ENCODE data around the gene TCF3. TPM values are rescaled to one million over a fixed set of nuclear protein-coding genes. Genes with fewer than 3 reads are reported as not detected.

The TCF3 gene
- total RNA-seq, 2 donors from 2014 or later, result 91.5 to 332 TPM

- WGBS, result 97% methylated on average over 4 of the region's 5 CpGs
These were observed 17.5 kb downstream of the TCF3 start for GRCh38 chr19:1634938-1635243.

DNA sequence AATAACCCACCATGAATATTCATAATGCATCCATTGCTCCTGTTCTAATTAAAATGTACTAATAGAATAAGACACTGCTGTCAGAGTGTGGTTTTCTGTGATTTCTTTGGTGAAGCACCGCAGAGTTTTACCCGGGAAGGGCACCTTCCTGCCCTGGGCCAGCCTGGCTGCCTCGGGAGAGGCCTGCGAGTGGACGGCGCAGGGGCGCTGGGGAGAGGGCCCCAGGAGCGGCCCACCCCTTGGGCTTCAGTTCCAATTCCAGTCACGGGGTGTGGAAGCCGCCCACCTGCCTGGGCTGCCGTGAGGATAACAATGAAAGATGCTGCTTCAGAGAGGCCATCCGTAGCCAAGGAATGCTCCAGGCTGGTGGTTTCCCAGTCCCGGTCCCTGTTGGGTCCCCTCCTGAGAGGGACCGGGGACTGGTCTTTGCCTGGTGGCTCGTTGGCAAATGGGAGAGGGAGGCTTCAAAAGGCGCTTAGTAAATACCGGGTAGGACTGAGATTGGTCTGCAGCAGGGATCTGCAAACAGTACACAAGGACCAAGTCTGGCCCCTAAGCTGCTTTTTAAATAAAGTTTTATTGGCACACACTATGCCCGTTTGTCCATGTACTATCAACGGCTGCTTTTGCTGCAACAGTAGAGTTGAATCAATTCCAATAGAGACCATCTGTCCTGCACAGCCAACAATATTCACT, 18.0 kb downstream of the TCF3 start:
- DNase-seq (ENCODE audit: low spot score), result no peak
- no peaks in the 10 kb centered on the region for H3K27me3 ChIP-seq (replicated peaks; ENCODE audit: insufficient read depth)
- WGBS, result 89% methylated on average over 19 of the region's 19 CpGs
- H3K4me1 ChIP-seq (replicated peaks), result no peaks in the 10 kb centered on the region
- intact Hi-C loops (cut with DNase I), result no loop called here
- no peak for TF ChIP-seq POLR2A (IDR thresholded peaks at IDR 0.05)
- TF ChIP-seq CTCF (IDR thresholded peaks at IDR 0.05), result no peak
- no peak for TF ChIP-seq POLR2AphosphoS5 (IDR thresholded peaks at IDR 0.05)
- H3K4me3 ChIP-seq, result no peak overlapping the region
- H3K27ac ChIP-seq, result no peak overlapping the region
- H3K9me3 ChIP-seq, result no peaks in the 10 kb centered on the region
- no peaks in the 10 kb centered on the region for H3K36me3 ChIP-seq

More at GRCh38 chr19:1634938-1635243, 17.5 kb downstream of the TCF3 start:
- no peak for DNase-seq (ENCODE audit: low spot score)
- Histone ChIP-seq H3K9me3 (no peaks in the 10 kb centered on the region), H3K27ac (no peak overlapping the region), H3K4me3 (no peak overlapping the region), H3K4me1 (replicated peaks) (no peaks in the 10 kb centered on the region), H3K27me3 (replicated peaks; ENCODE audit: insufficient read depth) (no peaks in the 10 kb centered on the region), H3K36me3 (no peaks in the 10 kb centered on the region)
- no peak for TF ChIP-seq CTCF (IDR thresholded peaks at IDR 0.05)
- TF ChIP-seq POLR2A (IDR thresholded peaks at IDR 0.05), result no peak
- TF ChIP-seq POLR2AphosphoS5 (IDR thresholded peaks at IDR 0.05), result no peak
- intact Hi-C loops (cut with DNase I), result no loop called here

GRCh38 chr19:1633269-1633826, 19.1 kb downstream of the TCF3 start:
- no peaks in the 10 kb centered on the region for H3K27me3 ChIP-seq (replicated peaks; ENCODE audit: insufficient read depth)
- no peak for TF ChIP-seq CTCF (IDR thresholded peaks at IDR 0.05)
- no peak for TF ChIP-seq POLR2AphosphoS5 (IDR thresholded peaks at IDR 0.05)
- DNase-seq (ENCODE audit: low spot score), result no peak
- H3K4me1 ChIP-seq (replicated peaks), result no peaks in the 10 kb centered on the region
- 93% methylated on average over 11 of the region's 11 CpGs for WGBS
- H3K4me3 ChIP-seq, result no peak overlapping the region
- no peaks in the 10 kb centered on the region for H3K9me3 ChIP-seq
- H3K27ac ChIP-seq, result no peak overlapping the region
- intact Hi-C loops (cut with DNase I), result no loop called here
- no peaks in the 10 kb centered on the region for H3K36me3 ChIP-seq

DNA sequence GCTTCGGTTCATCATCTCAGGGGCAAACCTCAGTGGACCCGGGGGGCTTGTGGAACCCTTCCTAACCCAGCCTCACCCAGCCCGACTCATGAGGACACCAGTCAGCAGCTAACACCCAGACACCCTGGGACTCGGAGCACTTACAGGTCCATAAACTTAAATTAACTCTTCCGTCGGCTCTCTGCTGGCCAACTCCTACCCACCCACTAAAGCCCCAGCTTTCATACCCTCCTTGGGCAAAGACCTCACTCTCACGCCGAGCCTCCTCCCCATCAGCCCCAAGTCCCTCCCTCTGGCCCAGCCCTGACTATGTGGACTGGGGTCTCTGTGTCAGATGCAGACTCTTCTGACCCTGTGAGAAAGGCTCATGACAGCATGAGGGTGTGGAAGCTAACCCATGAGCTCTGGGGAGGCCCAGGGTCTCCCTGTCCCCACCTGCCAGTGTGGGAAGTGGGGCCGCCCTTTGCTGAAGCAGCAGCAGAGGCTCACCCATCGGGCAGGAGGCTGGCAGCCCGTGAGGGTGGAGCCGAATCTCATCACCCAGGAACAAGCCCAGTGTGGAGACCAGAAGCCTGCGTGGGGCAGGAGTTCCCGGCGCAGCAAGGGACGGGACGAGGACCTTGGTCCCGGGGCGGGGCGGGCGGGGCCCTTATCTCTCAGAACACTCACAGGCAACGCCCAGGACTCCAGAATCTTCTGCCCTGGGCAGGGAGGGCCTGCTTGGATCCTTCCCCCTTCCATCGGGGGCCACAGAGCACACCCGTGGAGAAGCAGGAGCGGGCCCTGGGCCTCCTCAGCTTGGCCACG, 19.8 kb downstream of the TCF3 start:
- Histone ChIP-seq H3K27me3 (replicated peaks; ENCODE audit: insufficient read depth) (no peaks in the 10 kb centered on the region), H3K4me1 (replicated peaks) (no peaks in the 10 kb centered on the region), H3K36me3 (no peaks in the 10 kb centered on the region), H3K9me3 (no peaks in the 10 kb centered on the region), H3K27ac (no peak overlapping the region), H3K4me3 (no peak overlapping the region)
- WGBS, result 95% methylated on average over 26 of the region's 26 CpGs
- no peak for DNase-seq (ENCODE audit: low spot score)
- TF ChIP-seq POLR2A (IDR thresholded peaks at IDR 0.05) (no peak), POLR2AphosphoS5 (IDR thresholded peaks at IDR 0.05) (no peak), CTCF (IDR thresholded peaks at IDR 0.05) (no peak)
- intact Hi-C loops (cut with DNase I), result no loop called here
